Measurements from ENCODE around the gene NHSL1. TPM values are rescaled to one million over a fixed set of nuclear protein-coding genes. Genes with fewer than 3 reads are reported as not detected.
A peak's percentile ranks its signal among the peaks of the same experiment; 100 is the strongest.

The NHSL1 gene
- total RNA-seq, result 10 to 100 TPM; 44.4 to 70.9 (median 53.2) TPM

- DNase-seq (ENCODE audit: low spot score in 2 of 2), result no peak
- no peak within 1 kb of the TSS for H3K4me3 ChIP-seq (ENCODE audit: low read depth, poor library complexity, severe bottlenecking)
- 28 to 37% methylated on average over 8 of the region's 8 CpGs for WGBS, 2 donors
- intact Hi-C loops (cut with DNase I; ENCODE audit: low total_unique reads), result no loop called here
- TF ChIP-seq CTCF (IDR thresholded peaks at IDR 0.05) (no peak), POLR2A (IDR thresholded peaks at IDR 0.05) (no peak)
Measured at GRCh38 chr6:138499303-138500018, at the start of gene NHSL1. TSS of gene NHSL1 (minus strand) at chr6:138499494. CDS start at chr6:138499290, 204 bp downstream.

- intact Hi-C loops (cut with DNase I; ENCODE audit: low total_unique reads), result no loop called here
- no peak overlapping the region for H3K4me3 ChIP-seq (ENCODE audit: low read depth, poor library complexity, severe bottlenecking)
- TF ChIP-seq POLR2A (IDR thresholded peaks at IDR 0.05) (no peak), CTCF (IDR thresholded peaks at IDR 0.05) (no peak)
- 75 to 82% methylated on average over 5 of the region's 5 CpGs for WGBS, 2 donors
- no peak for DNase-seq (ENCODE audit: low spot score in 2 of 2)
Measured at GRCh38 chr6:138546733-138547185, 47.5 kb upstream of the NHSL1 start.

- TF ChIP-seq POLR2A (IDR thresholded peaks at IDR 0.05) (no peak), CTCF (IDR thresholded peaks at IDR 0.05) (no peak)
- DNase-seq (ENCODE audit: low spot score in 2 of 2), result peak in 1 of 2 donors; percentile 91
- intact Hi-C loops (cut with DNase I; ENCODE audit: low total_unique reads), result no loop called here
- 39 to 52% methylated on average over 5 to 6 of the region's 6 CpGs for WGBS, 2 donors
- H3K4me3 ChIP-seq (ENCODE audit: low read depth, poor library complexity, severe bottlenecking), result no peak overlapping the region
Measured at GRCh38 chr6:138545621-138545980, 46.3 kb upstream of the NHSL1 start.

- 83 to 87% methylated on average over 3 of the region's 3 CpGs for WGBS, 2 donors
- TF ChIP-seq CTCF (IDR thresholded peaks at IDR 0.05), result no peak
- no peak for TF ChIP-seq POLR2A (IDR thresholded peaks at IDR 0.05)
- intact Hi-C loops (cut with DNase I; ENCODE audit: low total_unique reads), result no loop called here
- no peak for DNase-seq (ENCODE audit: low spot score in 2 of 2)
- no peak overlapping the region for H3K4me3 ChIP-seq (ENCODE audit: low read depth, poor library complexity, severe bottlenecking)
Measured at GRCh38 chr6:138544501-138544900, 45.2 kb upstream of the NHSL1 start.

GRCh38 chr6:138543657-138544056, 44.4 kb upstream of the NHSL1 start:
- no peak overlapping the region for H3K4me3 ChIP-seq (ENCODE audit: low read depth, poor library complexity, severe bottlenecking)
- 62 to 73% methylated on average over 4 of the region's 4 CpGs for WGBS, 2 donors
- intact Hi-C loops (cut with DNase I; ENCODE audit: low total_unique reads), result no loop called here
- DNase-seq (ENCODE audit: low spot score in 2 of 2), result no peak
- TF ChIP-seq POLR2A (IDR thresholded peaks at IDR 0.05) (no peak), CTCF (IDR thresholded peaks at IDR 0.05) (no peak)
